Endothelial cell (in vitro differentiated cells): Measurements from ENCODE around the gene PARD6G. TPM values are rescaled to one million over a fixed set of nuclear protein-coding genes. Genes with fewer than 3 reads are reported as not detected.

Experiments used
- DNase-seq: peaks from one replicate; pipeline ENCODE4 v3.0.0; 2021; ENCODE audit warnings: low spot score
- H3K27ac Mint-ChIP-seq: one replicate; pipeline ENCODE4 v1.8.0; 2021; ENCODE audit warnings: mixed read lengths, inconsistent platforms; ENCODE audit not compliant: unreplicated experiment
- H3K27me3 Mint-ChIP-seq: one replicate; pipeline ENCODE4 v1.8.0; 2021; ENCODE audit warnings: mild to moderate bottlenecking, moderate library complexity, mixed read lengths, inconsistent platforms; ENCODE audit not compliant: unreplicated experiment
- H3K36me3 Mint-ChIP-seq: one replicate; pipeline ENCODE4 v1.8.0; 2021; ENCODE audit warnings: mild to moderate bottlenecking, low read depth, mixed read lengths, inconsistent platforms; ENCODE audit not compliant: unreplicated experiment
- H3K4me1 Mint-ChIP-seq: one replicate; pipeline ENCODE4 v1.8.0; 2021; ENCODE audit warnings: mild to moderate bottlenecking, mixed read lengths, inconsistent platforms; ENCODE audit not compliant: unreplicated experiment
- H3K4me3 Mint-ChIP-seq: one replicate; pipeline ENCODE4 v1.8.0; 2021; ENCODE audit warnings: mild to moderate bottlenecking, mixed read lengths, inconsistent platforms; ENCODE audit not compliant: unreplicated experiment
- H3K9me3 Mint-ChIP-seq: one replicate; pipeline ENCODE4 v1.8.0; 2021; ENCODE audit warnings: mixed read lengths, inconsistent platforms; ENCODE audit not compliant: unreplicated experiment
- CTCF ChIP-seq: fragments of 200-600 bp; sonication (generic); IDR thresholded peaks from one replicate; pipeline ENCODE4 v1.5.0; 2021; ENCODE audit warnings: antibody characterized with exemption; ENCODE audit not compliant: unreplicated experiment
- total RNA-seq: library from RNA; stranded (reverse); fragmentation: NEBNext Ultra II Directional; extraction: Animal tissue kit (Norgen Biotek cat#: 25700); gene quantifications from one replicate; pipeline ENCODE4 v1.2.1, GENCODE V29; 2021; ENCODE audit not compliant: unreplicated experiment

PARD6G gene
- total RNA-seq, 1 donor from 2014 or later, result 10.4 TPM

DNA sequence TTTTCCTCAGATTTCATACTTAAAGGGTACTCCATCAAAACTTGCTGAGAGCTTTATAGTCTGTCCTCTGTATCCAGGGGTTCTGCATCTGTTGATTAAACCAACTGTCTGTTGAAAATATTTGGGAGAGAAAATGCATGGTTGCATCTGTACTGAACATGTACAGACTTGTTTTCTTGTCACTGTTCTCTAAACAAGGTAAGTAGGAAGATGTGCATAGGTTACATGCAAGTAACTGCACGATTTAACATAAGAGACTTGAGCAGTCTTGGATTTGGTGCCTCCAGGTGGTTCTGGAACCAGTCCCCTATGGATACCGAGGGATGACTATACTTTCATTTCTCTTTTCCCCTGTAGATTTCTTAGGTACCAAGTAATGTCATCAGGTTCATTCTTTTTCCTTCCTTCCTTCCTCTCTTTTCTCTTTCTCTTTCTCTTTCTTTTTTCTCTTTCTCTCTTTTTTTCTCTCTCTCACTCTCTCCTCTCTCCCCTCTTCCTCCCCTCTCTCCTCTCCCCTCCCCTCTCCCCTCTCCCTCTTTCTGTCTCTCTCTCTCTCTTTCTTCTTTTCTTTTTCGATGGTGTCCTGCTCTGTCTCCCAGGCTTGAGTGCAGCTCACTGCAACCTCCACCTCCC, 115.0 kb downstream of the PARD6G start:
- peaks cover 23% of the 10 kb centered on the region for H3K36me3 Mint-ChIP-seq
- H3K27me3 Mint-ChIP-seq, result peaks cover 1% of the 10 kb centered on the region
- H3K27ac Mint-ChIP-seq, result no peak overlapping the region
- no peak for TF ChIP-seq CTCF
- H3K9me3 Mint-ChIP-seq, result no peaks in the 10 kb centered on the region
- no peak overlapping the region for H3K4me3 Mint-ChIP-seq
- H3K4me1 Mint-ChIP-seq, result peaks cover 3% of the 10 kb centered on the region
- DNase-seq, result no peak

GRCh38 chr18:80130555-80130954, 116.8 kb downstream of the PARD6G start:
- Mint-ChIP-seq H3K36me3 (peaks cover 12% of the 10 kb centered on the region), H3K27me3 (peaks cover 1% of the 10 kb centered on the region), H3K4me1 (peaks cover 3% of the 10 kb centered on the region), H3K9me3 (no peaks in the 10 kb centered on the region), H3K4me3 (no peak overlapping the region), H3K27ac (no peak overlapping the region)
- TF ChIP-seq CTCF, result no peak
- DNase-seq, result no peak

DNA sequence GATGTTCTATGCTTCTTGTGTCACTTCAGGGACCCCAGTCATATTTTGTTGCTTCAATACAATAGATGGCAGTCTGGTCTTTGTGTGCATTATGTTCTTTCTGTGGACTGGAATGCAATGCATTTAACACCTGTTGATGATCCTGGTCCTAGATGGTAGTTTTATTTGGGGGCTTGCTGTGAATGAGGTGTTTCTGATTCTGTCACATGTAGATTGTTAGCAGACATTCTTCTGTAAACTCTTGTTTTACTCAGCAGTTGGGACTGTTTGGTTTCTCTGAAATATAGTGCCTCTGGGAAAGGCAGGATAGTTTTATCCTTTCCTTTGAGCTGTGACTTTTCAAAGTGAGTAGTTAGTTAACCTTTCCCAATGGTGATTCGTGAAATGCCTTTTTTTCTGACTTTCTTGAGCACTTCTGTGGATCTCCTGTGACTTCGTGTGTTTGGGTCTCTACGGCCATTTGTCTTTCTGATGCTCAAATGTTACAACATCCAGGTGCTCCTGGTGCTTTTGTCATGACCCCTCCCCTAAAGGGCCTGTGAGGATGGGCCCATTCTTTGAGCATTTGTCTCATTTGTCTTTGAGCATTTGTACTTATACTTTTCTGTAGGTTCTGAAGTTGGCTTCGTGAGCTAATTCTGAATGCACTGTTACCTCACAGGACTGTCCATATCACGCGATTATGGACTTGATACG, 117.5 kb downstream of the PARD6G start:
- peaks cover 1% of the 10 kb centered on the region for H3K27me3 Mint-ChIP-seq
- no peak for DNase-seq
- no peak overlapping the region for H3K4me3 Mint-ChIP-seq
- no peak overlapping the region for H3K27ac Mint-ChIP-seq
- no peaks in the 10 kb centered on the region for H3K9me3 Mint-ChIP-seq
- no peak for TF ChIP-seq CTCF
- H3K36me3 Mint-ChIP-seq, result peaks cover 10% of the 10 kb centered on the region
- peaks cover 3% of the 10 kb centered on the region for H3K4me1 Mint-ChIP-seq

DNA sequence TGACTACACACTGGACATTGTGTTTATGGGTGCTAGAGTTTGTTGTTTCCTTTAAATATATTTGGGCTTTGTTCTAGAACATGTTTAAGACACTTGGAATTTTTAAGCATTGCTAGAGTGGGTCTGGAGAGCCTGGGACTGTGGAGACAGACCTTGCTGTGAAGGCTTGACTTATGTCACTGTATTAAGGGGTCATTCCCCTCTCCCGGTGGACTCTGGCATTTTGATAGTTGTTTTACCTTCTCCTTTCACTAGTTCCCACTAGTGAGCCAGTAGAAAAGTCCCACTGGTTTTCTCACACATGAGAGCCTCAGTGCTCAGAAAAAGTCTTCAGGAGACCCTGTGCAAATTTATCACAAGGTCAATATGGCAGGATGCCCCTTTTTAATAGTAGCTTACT, 119.7 kb downstream of the PARD6G start:
- H3K27ac Mint-ChIP-seq, result no peak overlapping the region
- H3K4me3 Mint-ChIP-seq, result no peak overlapping the region
- H3K4me1 Mint-ChIP-seq, result peaks cover 3% of the 10 kb centered on the region
- TF ChIP-seq CTCF, result no peak
- H3K9me3 Mint-ChIP-seq, result no peaks in the 10 kb centered on the region
- peaks cover 1% of the 10 kb centered on the region for H3K27me3 Mint-ChIP-seq
- H3K36me3 Mint-ChIP-seq, result peaks cover 6% of the 10 kb centered on the region
- DNase-seq, result no peak

- no peak for DNase-seq
- Mint-ChIP-seq H3K4me1 (no peaks in the 10 kb centered on the region), H3K9me3 (no peaks in the 10 kb centered on the region), H3K4me3 (no peak overlapping the region), H3K27me3 (peaks cover 1% of the 10 kb centered on the region), H3K36me3 (peaks cover 3% of the 10 kb centered on the region), H3K27ac (no peak overlapping the region)
- no peak for TF ChIP-seq CTCF
Measured at GRCh38 chr18:80126797-80127196, 120.5 kb downstream of the PARD6G start.
